ENCODE data around the gene KRTAP4-5.
"Not testable (repeated sequence)": the region's sequence is repeated elsewhere in the genome, so short reads cannot be mapped to it uniquely, and the experiment has no call there.

The KRTAP4-5 gene

DNA sequence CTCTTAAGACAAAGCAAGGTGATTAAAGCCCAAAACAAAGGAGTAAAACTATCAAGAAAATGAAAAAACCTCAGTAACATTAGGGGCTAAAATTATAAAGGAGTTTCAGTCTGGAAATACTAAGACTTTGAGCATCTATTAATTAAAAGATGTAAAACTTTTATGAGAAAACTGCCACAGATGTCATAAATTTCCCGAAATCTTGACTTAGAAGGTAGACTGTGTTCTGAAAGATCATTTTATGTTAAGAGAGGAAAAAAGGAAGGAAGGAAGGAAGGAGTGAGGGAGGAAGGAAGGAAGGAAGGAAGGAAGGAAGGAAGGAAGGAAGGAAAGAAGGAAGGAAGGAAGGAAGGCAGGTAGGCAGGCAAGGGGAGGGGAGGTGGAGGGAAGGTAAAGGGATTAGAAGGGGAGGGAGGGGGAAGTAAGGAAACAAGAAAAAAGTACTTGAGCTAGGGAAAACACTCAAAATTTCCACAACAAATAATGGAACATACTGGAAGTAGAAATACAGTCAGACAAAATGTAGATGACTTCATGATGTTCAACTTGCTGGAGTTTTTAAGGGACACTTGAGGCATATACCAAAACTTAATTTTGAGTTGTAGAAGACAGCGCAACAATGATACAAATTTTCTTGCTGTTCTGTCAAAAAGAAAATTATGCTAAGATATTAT lies 2.0 kb downstream of the KRTAP4-5 start:
- DNase-seq (ENCODE audit: low read depth in 2 of 3, low spot score in 2 of 3), result no peak

DNA sequence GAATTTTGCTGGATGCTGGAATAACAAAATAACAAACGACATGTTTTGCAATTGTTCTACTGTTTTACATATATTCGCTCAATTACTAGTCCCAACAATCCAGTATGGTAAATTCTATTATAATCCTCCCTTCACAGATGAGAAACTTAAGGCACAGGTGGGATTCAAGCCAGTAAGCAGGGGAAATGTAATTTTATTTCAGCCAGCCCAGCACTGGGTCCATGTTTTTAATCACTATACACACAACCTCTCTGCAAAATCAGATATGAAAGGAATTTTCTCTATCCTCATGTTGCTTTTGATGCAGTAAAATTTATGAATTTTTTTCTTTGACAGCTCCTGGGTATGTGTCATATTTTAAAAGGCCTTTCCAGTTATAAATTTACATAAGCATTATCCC lies 4.4 kb downstream of the KRTAP4-5 start:
- DNase-seq (ENCODE audit: low read depth in 2 of 3, low spot score in 2 of 3), result no peak

DNA sequence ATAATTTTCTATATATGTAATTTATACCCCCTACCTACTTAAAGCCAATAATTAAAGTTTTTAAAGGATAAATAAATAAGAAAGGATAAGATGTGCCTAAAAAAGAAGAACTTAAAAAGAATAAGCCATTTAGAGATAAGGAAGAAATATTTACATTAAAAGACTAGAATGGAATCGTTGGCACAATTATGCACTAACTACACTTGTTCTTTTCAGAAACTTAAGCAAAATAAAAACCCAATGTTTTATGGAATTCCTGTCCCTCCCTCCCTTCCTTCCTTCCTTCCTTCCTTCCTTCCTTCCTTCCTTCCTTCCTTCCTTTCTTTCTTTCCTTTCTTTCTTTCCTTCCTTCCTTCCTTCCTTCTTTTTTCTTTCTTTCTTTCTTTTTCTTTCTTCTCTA lies 4.8 kb downstream of the KRTAP4-5 start:
- no peak for DNase-seq (ENCODE audit: low read depth in 2 of 3, low spot score in 2 of 3)

DNA sequence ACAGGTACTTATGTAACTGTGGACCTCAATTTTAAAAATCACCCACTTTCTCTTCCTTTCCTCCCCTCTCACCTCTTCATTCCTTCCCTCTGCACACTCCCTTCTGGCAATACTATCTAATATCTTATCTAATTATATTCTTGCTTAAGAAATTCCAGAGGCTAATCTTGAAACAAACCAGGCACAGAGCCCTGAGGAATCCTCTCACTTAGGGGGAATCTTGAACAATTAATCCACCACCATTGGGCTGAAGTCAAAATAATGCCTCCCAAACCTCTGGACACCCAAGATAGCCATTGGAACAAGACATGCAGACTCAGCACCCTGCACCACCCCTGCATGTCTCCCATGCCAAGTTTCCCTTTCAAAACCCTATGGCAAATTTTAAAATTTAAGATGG lies 8.3 kb downstream of the KRTAP4-5 start:
- no peak for DNase-seq (ENCODE audit: low read depth in 2 of 3, low spot score in 2 of 3)

DNA sequence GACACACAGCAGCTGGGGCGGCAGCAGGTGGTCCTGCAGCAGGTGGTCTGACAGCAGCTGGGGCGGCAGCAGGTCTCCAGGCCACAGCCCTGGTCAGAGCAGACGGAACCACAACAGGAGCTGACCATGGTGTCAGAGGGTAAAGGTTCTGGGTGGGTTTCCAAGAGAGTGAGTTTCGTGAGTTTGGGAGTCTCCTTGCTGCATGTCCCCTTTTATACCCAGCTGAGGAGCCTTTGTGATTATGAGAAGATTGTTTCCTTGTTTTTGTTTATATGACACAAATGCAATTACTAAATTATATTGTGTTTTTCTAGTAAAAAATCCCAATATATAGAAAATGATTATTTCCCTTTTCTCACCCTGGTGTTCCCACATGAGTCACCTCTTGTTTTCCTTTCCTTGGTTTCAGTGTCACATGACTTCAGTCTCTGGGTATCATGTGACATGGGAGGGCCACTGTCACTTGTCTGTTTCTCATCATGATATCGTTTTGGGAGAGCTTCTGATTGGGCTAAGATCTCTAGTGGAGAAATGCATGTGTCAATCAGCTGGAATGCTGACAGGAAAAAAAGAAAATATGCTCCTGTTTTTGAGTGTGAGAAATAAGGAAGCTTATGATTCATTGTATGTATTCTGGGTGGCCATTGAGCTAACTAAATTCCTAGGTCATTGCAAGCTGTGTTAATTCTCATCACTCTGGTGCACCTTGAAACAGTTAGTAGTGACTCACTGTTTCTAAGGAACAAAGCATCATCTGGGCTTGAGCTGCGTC lies 9.1 kb downstream of the KRTAP4-5 start, which contains the start of gene KRTAP4-6:
Gene KRTAP4-6 (minus strand): TSS at position 185 of the 772 bp plus-strand sequence. CDS start 57 bp downstream, at position 128.
- DNase-seq (ENCODE audit: low read depth in 2 of 3, low spot score in 2 of 3), result no peak

DNA sequence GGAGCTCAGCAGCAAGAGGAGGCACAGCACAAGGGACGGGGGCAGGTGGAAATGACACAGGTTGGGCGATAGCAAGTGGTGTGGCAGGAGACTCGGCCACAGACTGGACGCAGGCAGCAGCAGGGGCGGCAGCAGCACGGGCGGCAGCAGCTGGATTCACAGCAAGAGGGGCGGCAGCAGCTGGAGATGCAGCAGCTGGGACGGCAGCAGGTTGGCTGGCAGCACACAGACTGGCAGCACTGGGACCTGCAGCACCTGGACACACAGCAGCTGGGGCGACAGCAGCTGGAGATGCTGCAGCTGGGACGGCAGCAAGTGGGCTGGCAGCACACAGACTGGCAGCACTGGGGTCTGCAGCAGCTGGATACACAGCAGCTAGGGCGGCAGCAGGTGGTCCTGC lies 9.8 kb downstream of the KRTAP4-5 start:
- DNase-seq (ENCODE audit: low read depth in 2 of 3, low spot score in 2 of 3), result not testable (repeated sequence)

DNA sequence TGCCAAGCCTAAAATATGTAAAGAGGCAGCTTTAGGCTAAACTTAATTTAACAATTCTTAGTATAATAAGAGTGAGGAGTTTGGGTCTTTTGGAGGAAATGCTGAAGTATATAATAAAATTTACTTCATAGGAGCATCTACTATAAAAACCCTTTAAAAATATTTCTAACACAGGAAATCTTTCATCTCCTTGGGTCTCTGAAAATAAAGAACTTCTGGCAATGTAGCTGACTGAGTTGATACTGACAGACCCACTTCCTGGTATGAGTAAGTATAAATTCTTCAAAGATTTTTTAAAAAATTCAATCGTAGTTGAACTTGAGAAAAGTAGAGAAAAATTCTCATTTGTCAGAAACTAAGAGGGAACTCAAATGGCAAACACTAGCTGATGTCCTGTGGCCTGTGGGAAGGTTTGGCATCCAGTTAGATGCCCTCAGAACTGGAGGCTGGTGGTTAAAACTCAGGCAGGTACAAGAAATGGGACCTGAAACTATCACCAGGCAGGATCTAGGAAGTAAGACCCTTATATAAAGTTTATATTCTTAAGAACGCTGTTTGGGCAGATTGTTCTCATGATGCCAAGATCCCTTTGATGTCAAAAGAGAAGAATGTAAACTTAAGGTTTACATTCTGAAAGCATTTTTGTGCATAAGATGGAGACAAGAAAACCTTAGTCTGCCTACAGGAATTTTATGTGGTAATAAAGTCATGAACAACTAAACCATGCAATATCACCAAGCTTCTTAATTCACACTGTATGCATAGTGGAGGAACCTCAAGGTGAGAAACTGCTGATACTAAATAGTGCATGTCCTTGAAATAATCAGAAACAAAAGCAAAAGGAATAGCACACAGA lies 15.5 kb downstream of the KRTAP4-5 start:
- no peak for DNase-seq (ENCODE audit: low read depth in 2 of 3, low spot score in 2 of 3)

DNA sequence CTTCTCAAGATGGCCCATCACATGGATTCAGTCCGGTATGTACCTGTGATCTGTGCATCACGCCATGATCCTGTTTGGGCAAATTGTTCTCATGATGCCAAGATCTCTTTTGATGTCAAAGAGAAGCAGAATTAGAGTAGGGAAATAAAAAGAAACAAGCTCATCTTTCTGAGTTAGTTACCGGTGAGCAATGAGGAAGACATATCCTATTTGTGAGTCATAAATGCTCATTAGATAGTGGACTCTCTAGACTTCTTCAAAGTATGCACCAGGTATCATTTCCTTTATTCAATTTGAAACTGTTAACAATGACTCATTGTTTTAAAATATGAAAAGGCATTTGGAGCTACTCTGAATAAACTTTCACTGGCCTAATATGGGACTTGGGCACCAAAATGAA lies 17.6 kb downstream of the KRTAP4-5 start:
- no peak for DNase-seq (ENCODE audit: low read depth in 2 of 3, low spot score in 2 of 3)

DNA sequence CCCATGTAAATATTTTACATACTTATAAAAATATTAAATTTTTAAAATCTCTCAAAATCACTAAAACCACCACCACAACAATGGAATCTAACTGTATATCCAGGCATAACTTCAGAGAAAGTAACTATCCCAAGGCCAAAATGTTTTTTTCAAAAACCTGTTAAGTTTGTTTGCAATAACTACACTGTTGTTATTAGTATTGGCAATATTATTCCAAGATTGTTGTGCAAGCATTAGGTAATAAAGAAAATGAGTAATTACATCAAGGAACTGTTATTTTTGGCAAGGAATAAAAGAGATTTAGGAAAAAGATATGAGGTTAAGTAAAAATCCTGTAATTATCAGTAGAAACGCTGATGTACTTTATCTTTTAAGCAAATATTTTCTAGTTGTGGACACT lies 22.3 kb downstream of the KRTAP4-5 start:
- no peak for DNase-seq (ENCODE audit: low read depth in 2 of 3, low spot score in 2 of 3)

DNA sequence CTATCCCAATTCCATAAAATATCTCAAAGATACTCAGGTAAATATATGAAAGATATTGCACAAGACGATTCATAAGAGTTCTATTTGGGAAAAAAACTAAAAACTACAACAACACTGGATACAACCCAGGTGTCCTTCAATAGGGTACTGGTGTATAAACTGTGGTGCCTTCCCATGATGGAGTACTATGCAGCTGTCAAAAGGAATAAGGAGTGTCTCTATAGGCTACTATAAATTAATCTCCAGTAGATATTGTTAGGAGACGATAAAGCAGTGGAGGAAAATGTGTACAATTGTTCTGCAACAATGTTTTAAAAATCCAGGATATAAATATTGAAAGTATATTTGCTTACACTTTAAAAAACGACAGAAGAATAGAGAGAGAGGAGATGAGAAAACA lies 23.2 kb downstream of the KRTAP4-5 start:
- DNase-seq (ENCODE audit: low read depth in 2 of 3, low spot score in 2 of 3), result no peak

DNA sequence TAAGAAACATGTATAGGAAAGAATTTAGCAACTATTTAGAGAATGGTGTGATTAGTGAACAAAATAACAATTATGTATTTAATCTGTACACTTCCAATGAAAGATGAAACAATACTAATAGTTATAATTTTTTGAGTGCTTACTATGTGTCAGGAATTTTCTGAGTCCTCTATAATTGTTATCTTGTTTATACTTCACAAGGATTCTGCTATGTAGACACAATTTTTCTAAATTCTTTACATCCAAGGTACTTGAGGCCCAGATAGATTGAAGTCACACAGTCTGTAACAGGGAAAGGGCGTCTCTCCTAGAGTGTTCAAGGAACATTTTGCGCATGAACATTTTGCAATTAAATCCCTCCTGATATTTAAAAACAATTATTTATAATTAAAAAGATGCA lies 24.6 kb downstream of the KRTAP4-5 start:
- no peak for DNase-seq (ENCODE audit: low read depth in 2 of 3, low spot score in 2 of 3)

DNA sequence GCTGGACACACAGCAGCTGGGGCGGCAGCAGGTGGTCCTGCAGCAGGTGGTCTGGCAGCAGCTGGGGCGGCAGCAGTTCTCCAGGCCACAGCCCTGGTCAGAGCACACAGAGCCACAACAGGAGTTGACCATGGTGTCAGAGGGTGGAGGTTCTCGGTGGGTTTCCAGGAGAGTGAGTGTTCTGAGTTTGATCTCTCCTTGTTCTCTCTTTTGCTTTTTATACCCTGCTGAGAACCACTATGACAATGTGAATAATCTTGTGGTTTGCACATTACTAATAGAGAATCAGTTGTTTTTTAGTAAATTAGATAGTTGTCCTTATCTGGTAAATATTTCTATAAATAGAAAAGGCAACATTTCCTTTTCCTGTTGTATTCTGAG lies 25.6 kb downstream of the KRTAP4-5 start, which contains the start of gene KRTAP4-12:
Gene KRTAP4-12 (minus strand): TSS at position 192 of the 381 bp plus-strand sequence. CDS start 60 bp downstream, at position 132.
- DNase-seq (ENCODE audit: low read depth in 2 of 3, low spot score in 2 of 3), result not testable (repeated sequence)

DNA sequence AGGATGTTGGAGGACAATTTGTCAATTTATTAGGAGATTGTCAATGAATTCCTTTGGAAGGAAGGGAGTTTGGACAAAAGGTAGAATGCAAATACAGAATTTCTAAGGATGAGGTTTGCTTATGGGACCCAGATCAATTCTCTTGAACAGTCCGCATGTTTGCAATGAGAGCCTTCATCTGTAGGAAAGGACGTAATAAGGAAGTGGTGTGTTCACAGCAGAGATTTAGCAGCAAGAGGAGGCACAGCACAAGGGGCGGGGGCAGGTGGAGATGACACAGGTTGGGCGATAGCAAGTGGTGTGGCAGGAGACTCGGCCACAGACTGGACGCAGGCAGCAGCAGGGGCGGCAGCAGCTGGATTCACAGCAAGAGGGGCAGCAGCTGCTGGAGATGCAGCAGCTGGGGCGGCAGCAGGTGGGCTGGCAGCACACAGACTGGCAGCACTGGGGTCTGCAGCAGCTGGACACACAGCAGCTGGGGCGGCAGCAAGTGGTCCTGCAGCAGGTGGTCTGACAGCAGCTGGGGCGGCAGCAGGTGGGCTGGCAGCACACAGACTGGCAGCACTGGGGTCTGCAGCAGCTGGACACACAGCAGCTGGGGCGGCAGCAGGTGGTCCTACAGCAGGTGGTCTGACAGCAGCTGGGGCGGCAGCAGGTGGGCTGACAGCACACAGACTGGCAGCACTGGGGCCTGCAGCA lies 26.2 kb downstream of the KRTAP4-5 start:
- DNase-seq (ENCODE audit: low read depth in 2 of 3, low spot score in 2 of 3), result not testable (repeated sequence)

DNA sequence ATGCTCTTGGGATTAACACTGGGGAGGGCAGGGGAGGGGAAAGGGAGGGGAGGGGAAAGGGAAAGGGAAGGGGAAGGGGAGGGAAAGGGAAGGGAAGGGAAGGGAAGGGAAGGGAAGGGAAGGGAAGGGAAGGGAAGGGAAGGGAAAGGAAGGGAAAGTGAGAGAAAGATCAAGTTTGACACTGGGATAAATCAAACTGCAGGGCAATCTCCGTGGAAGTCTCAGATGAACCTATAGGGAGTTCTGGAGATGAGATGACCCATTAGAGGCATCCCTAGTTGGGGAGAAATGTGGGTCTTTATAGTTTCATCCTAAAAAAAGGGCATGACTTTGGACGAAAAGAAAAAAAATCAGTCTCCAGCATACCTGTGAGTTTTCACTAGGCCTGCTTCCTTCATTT lies 27.9 kb downstream of the KRTAP4-5 start:
- no peak for DNase-seq (ENCODE audit: low read depth in 2 of 3, low spot score in 2 of 3)

DNA sequence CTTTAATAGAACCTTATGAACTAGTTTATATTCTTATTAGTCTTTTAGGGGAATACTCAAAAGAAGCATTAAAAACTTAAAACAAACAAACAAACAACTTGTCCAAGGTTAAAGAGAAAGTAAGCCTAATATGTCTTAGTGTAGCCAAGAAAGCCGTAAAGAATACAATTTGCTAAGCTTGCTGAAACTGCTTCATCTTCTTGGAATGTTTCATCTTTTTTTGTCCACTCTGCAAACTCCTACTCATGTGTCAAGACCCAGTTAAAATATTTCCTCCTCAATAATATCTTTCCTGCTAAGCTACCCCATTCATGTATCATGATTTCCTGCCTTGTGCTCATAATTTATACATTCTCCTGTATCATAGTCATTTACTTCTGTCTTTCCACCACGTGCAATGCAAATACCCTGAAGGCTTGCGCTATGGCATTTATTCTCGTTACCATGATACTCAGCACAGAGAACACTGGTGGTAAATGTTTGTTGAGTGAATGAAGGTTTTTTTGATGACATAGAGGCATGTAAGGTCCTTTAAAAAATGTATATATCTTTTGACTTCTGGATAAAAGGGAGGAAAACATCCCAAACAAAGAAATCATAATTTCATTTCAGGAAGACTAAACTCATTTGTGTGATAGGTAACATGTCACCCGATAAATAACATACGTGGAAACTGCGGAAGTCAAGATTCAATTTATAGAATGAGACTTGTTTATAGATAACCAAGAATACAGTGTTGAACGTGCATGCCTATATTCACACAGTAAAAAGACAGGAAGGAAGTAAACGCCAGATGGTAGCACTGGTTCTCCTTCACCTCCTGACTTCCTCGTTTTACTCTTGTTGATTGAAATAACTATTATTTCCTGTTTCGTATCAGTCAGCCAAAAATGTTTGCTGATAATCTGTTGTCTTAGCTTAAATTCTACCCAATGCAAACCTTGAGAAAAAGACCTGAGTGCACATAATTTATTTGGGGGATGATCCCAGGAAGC lies 29.6 kb downstream of the KRTAP4-5 start:
- not testable (repeated sequence) for DNase-seq (ENCODE audit: low read depth in 2 of 3, low spot score in 2 of 3)

DNA sequence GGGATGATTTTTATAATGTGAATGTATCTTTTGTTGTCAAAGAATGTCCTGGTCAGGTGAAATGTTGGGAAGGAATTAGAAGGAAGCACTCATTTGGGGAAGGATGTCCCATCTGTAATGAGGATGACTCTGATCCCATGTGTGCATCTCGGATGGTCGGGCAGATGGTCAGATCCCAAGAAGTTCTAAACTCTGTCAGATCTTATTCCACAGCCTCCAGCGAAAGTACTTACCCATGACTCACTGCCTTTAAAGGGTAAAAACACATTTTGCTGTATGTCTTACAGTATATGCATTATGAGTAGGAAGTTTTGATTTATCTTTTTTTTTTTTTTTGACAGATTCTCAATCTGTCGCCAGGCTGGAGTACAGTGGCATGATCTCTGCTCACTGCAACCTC lies 30.9 kb downstream of the KRTAP4-5 start:
- DNase-seq (ENCODE audit: low read depth in 2 of 3, low spot score in 2 of 3), result no peak

DNA sequence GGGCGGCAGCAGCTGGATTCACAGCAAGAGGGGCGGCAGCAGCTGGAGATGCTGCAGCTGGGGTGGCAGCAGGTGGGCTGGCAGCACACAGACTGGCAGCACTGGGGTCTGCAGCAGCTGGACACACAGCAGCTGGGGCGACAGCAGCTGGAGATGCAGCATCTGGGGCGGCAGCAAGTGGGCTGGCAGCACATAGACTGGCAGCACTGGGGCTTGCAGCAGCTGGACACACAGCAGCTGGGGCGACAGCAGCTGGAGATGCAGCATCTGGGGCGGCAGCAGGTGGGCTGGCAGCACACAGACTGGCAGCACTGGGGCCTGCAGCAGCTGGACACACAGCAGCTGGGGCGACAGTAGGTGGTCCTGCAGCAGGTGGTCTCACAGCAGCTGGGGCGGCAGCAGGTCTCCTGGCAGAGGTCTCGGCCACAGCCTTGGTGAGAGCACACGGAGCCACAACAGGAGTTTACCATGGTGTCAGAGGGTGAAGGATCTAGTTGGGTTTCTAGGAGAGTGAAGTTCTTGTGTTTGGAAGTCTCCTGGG lies 31.7 kb downstream of the KRTAP4-5 start, which contains the start of gene KRTAP4-11:
Gene KRTAP4-11 (minus strand): TSS at position 528 of the 541 bp plus-strand sequence. CDS start 58 bp downstream, at position 470.
- not testable (repeated sequence) for DNase-seq (ENCODE audit: low read depth in 2 of 3, low spot score in 2 of 3)

DNA sequence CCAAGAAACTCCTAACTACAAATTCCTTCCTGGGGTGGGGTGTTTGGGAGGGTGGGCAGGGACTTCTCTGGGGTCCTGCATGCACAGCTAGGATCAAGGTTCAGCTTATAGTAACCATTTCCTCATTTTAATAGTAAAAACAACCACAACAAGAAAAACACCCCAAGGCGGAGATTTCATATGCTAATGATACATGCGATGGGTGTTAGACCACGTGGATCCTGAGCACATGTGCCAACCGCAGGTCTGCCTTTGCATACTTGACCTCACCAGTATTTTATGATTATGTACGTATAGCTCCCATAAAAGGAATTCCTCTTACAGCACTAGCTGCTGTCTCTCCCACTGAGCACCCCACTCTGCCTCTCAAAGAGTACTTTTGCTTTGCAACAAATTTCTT lies 33.3 kb downstream of the KRTAP4-5 start:
- no peak for DNase-seq (ENCODE audit: low read depth in 2 of 3, low spot score in 2 of 3)

DNA sequence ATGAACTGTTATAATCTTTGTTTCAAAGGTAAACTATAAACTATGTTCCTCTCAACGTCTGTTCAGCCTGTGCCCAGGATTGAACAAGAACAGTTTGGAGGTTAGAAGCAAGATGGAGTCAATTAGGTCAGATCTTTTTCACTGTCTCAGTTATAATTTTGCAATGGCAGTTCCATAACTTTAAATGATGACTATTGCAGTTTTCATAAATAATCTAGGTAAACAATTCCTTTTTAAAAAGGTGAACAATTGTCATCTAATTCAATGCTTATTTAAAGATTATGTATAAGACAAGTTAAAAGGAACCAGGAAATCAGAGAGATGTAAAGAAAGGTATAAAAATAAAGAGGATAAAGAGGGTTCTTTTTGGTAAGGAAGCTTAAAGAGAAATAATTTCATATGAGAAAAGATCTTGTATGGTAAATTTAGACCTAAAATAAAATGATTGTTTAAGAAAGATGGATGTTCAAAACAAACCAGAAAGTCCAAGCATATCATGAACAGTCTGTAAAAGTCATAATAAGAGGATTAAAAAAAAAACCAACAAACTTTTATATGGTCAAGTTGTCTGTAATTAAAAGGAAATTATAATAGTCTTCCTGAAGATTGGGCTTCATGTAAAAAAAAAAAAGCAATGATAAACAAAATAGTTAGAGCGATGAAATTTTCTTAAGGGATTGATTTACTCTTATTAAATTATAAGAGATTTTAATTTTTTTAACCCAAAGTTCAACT lies 38.3 kb downstream of the KRTAP4-5 start:
- DNase-seq (ENCODE audit: low read depth in 2 of 3, low spot score in 2 of 3), result no peak

Measured in activated CD8-positive, alpha-beta memory T cell treated with anti-CD3 and anti-CD28 coated beads for 48 hours (primary cell).